Mesothelial cell of epicardium (in vitro differentiated cells): ENCODE measurements around the gene ARAP1. TPM values are rescaled to one million over a fixed set of nuclear protein-coding genes. Genes with fewer than 3 reads are reported as not detected.

Source experiments
- DNase-seq, 2 experiments: peaks; one replicate each; pipeline ENCODE4 v3.0.0; 2021; ENCODE audit warnings: low spot score in 2 of 2; ENCODE audit not compliant: unreplicated experiment in 2 of 2
- H3K27ac Mint-ChIP-seq: 2 replicates; pipeline ENCODE4 v1.8.0; 2021; ENCODE audit warnings: mixed read lengths
- H3K27me3 Mint-ChIP-seq: 2 replicates; pipeline ENCODE4 v1.8.0; 2021; ENCODE audit warnings: low read depth, mixed read lengths
- H3K36me3 Mint-ChIP-seq: 2 replicates; pipeline ENCODE4 v1.8.0; 2021; ENCODE audit warnings: mixed read lengths
- H3K4me1 Mint-ChIP-seq: 2 replicates; pipeline ENCODE4 v1.8.0; 2021; ENCODE audit warnings: mixed read lengths
- H3K4me3 Mint-ChIP-seq: 2 replicates; pipeline ENCODE4 v1.8.0; 2021; ENCODE audit warnings: mild to moderate bottlenecking, moderate library complexity, mixed read lengths
- H3K9me3 Mint-ChIP-seq: 2 replicates; pipeline ENCODE4 v1.8.0; 2021; ENCODE audit warnings: mixed read lengths
- CTCF ChIP-seq: fragments of 200-600 bp; sonication (generic); IDR thresholded peaks from one replicate; pipeline ENCODE4 v1.5.0; 2021; ENCODE audit warnings: antibody characterized with exemption; ENCODE audit not compliant: unreplicated experiment
- total RNA-seq: library from RNA; stranded (reverse); gene quantifications from 3 replicates; pipeline ENCODE4 v1.2.1, GENCODE V29; 2021

Gene ARAP1
- total RNA-seq, 1 donor from 2014 or later: 155 TPM

DNA sequence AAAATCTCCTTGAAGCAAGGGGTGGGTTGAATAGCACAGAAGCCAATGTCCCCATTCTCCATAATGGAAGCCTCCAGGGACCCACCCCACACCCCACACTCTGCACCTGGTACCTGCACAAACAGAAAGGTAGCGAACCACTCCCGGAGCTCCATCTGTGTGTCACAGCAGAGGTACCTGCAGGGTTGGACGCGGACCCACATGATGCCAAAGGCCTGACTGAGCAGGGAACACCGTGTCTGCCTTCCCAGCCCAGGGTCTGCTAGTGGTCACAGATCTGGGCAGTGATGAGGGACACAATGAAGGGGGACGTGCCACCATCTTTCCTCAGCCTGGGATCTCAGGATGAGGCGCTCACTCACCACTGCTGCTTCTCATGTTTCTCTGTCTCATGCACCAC, 64.9 kb downstream of the ARAP1 start:
- Mint-ChIP-seq H3K4me3 (no peak overlapping the region), H3K4me1 (peaks cover 4% of the 10 kb centered on the region), H3K27ac (no peak overlapping the region), H3K36me3 (peaks cover 20% of the 10 kb centered on the region), H3K9me3 (no peaks in the 10 kb centered on the region), H3K27me3 (no peaks in the 10 kb centered on the region)
- DNase-seq: no peak
- no peak for TF ChIP-seq CTCF

DNA sequence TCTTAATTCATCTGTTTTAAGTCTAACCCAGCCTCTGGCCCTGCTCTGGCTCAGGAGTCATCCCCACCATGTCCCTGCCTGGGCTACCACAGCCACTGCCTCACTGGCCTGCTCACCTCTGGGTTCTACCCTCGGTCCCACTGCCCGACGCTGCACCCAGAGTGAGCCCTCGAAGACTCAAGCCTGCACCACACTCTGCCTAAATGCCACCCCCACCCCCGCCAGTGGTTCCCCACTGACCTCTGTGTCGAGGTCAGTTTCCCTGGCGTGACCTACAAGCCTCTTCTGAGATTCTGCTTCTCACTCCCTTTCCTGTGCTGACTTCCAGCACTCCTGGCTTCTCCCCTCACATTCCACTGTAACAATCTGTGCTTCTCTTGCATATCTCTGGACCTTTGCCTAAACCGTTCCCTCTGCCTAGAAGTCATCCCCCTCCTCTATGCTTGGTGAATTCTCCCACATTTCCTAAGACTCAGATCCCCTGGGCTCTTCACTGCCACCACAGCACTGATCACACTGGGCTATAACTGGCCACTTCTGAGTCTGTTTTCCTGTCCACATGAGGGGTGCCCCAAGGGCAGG, 65.5 kb downstream of the ARAP1 start:
- peaks cover 4% of the 10 kb centered on the region for H3K4me1 Mint-ChIP-seq
- TF ChIP-seq CTCF: no peak

GRCh38 chr11:72685560-72686480, 66.4 kb downstream of the ARAP1 start:
- Mint-ChIP-seq H3K27ac (peak overlapping the region; percentile 47), H3K4me1 (peaks cover 4% of the 10 kb centered on the region), H3K9me3 (no peaks in the 10 kb centered on the region), H3K27me3 (peaks cover 3% of the 10 kb centered on the region), H3K4me3 (no peak overlapping the region), H3K36me3 (peaks cover 16% of the 10 kb centered on the region)
- no peak for DNase-seq
- TF ChIP-seq CTCF: no peak

More for the DNA sequence above, 65.5 kb downstream of the ARAP1 start:
- H3K27me3 Mint-ChIP-seq: no peaks in the 10 kb centered on the region
- no peak for DNase-seq
- peak overlapping the region; percentile 54 for H3K27ac Mint-ChIP-seq
- peaks cover 20% of the 10 kb centered on the region for H3K36me3 Mint-ChIP-seq
- H3K4me3 Mint-ChIP-seq: no peak overlapping the region
- H3K9me3 Mint-ChIP-seq: no peaks in the 10 kb centered on the region

GRCh38 chr11:72684236-72684912, 67.8 kb downstream of the ARAP1 start:
- TF ChIP-seq CTCF: no peak
- Mint-ChIP-seq H3K4me1 (peaks cover 7% of the 10 kb centered on the region), H3K9me3 (no peaks in the 10 kb centered on the region), H3K27ac (no peak overlapping the region), H3K36me3 (peaks cover 9% of the 10 kb centered on the region), H3K27me3 (peaks cover 14% of the 10 kb centered on the region), H3K4me3 (no peak overlapping the region)
- DNase-seq: peak in 1 of 2 experiments; percentile 49

- Mint-ChIP-seq H3K4me1 (peaks cover 8% of the 10 kb centered on the region), H3K27me3 (peaks cover 20% of the 10 kb centered on the region), H3K4me3 (no peak overlapping the region), H3K9me3 (no peaks in the 10 kb centered on the region), H3K27ac (no peak overlapping the region), H3K36me3 (peaks cover 9% of the 10 kb centered on the region)
- peak; percentile 42 to 85 for DNase-seq
- peak; percentile 95 for TF ChIP-seq CTCF
These were observed 68.4 kb downstream of the ARAP1 start for GRCh38 chr11:72683782-72684200.
